ENCODE results near the gene GLI3. TPM values are rescaled to one million over a fixed set of nuclear protein-coding genes. Genes with fewer than 3 reads are reported as not detected.

GLI3 gene
- total RNA-seq, 1 experiment from 2014 or later, result not detected

GRCh38 chr7:42219447-42219846 is 17.6 kb downstream of the GLI3 start:
- Histone ChIP-seq H3K79me2 (ENCODE audit: low read depth) (no peaks in the 10 kb centered on the region), H3F3A (ENCODE audit: insufficient read depth, low read depth) (no peaks in the 10 kb centered on the region), H4K20me1 (ENCODE audit: insufficient read depth) (no peaks in the 10 kb centered on the region), H3K9me2 (ENCODE audit: insufficient read depth) (no peaks in the 10 kb centered on the region), H2AFZ (no peak overlapping the region), H3K27ac (no peak overlapping the region), H3K9me3 (ENCODE audit: insufficient read depth, low read depth) (no peaks in the 10 kb centered on the region), H3K36me3 (ENCODE audit: low read depth) (no peaks in the 10 kb centered on the region), H3K4me3 (no peak overlapping the region), H3K4me2 (no peak overlapping the region), H3K4me1 (replicated peaks; ENCODE audit: insufficient read depth) (no peaks in the 10 kb centered on the region), H3K27me3 (ENCODE audit: insufficient read depth, low read depth) (peaks cover 95% of the 10 kb centered on the region)
- no peak for DNase-seq
- POLR2A ChIA-PET (ENCODE audit: unreplicated experiment), result interaction anchor here (0.5 kb wide), 1 partner anchor 459 kb away, joined by 3 read pairs; no protein-coding TSS in a partner anchor
- CTCF ChIA-PET, result interaction anchor here (0.7 kb wide), 1 partner anchor 13 kb away, joined by 15 read pairs; no protein-coding TSS in a partner anchor
- TF ChIP-seq EZH2 (IDR thresholded peaks at IDR 0.05; ENCODE audit: low read depth) (no peak), CTCF (conservative IDR thresholded peaks at IDR 0.05) (no peak)
- intact Hi-C loops (cut with micrococcal nuclease; ENCODE audit: unreplicated experiment), result no loop called here
- BruUV-seq (replicated peaks), result no TSS peak

- Histone ChIP-seq H3K4me3 (no peak overlapping the region), H3K79me2 (ENCODE audit: low read depth) (no peaks in the 10 kb centered on the region), H3F3A (ENCODE audit: insufficient read depth, low read depth) (no peaks in the 10 kb centered on the region), H3K4me1 (replicated peaks; ENCODE audit: insufficient read depth) (no peaks in the 10 kb centered on the region), H3K9me2 (ENCODE audit: insufficient read depth) (no peaks in the 10 kb centered on the region), H3K27me3 (ENCODE audit: insufficient read depth, low read depth) (peaks cover 95% of the 10 kb centered on the region), H3K27ac (no peak overlapping the region), H2AFZ (no peak overlapping the region), H3K4me2 (no peak overlapping the region), H3K9me3 (ENCODE audit: insufficient read depth, low read depth) (no peaks in the 10 kb centered on the region), H3K36me3 (ENCODE audit: low read depth) (no peaks in the 10 kb centered on the region), H4K20me1 (ENCODE audit: insufficient read depth) (no peaks in the 10 kb centered on the region)
- TF ChIP-seq EZH2 (IDR thresholded peaks at IDR 0.05; ENCODE audit: low read depth) (no peak), CTCF (conservative IDR thresholded peaks at IDR 0.05) (no peak)
- no peak for DNase-seq
- intact Hi-C loops (cut with micrococcal nuclease; ENCODE audit: unreplicated experiment), result no loop called here
- no TSS peak for BruUV-seq (replicated peaks)
- CTCF ChIA-PET, result no interaction called here
- POLR2A ChIA-PET (ENCODE audit: unreplicated experiment), result no interaction called here
Observed at GRCh38 chr7:42218248-42218647, 18.8 kb downstream of the GLI3 start.

GRCh38 chr7:42217548-42217947 is 19.5 kb downstream of the GLI3 start:
- TF ChIP-seq EZH2 (IDR thresholded peaks at IDR 0.05; ENCODE audit: low read depth) (no peak), CTCF (conservative IDR thresholded peaks at IDR 0.05) (no peak)
- H3K27me3 ChIP-seq (ENCODE audit: insufficient read depth, low read depth), result peaks cover 95% of the 10 kb centered on the region
- no peaks in the 10 kb centered on the region for H3K9me2 ChIP-seq (ENCODE audit: insufficient read depth)
- no peaks in the 10 kb centered on the region for H3K4me1 ChIP-seq (replicated peaks; ENCODE audit: insufficient read depth)
- no peaks in the 10 kb centered on the region for H3F3A ChIP-seq (ENCODE audit: insufficient read depth, low read depth)
- H3K4me3 ChIP-seq, result no peak overlapping the region
- ChIA-PET POLR2A (ENCODE audit: unreplicated experiment) (no interaction called here), CTCF (no interaction called here)
- H3K9me3 ChIP-seq (ENCODE audit: insufficient read depth, low read depth), result no peaks in the 10 kb centered on the region
- no peak overlapping the region for H3K27ac ChIP-seq
- no peak for DNase-seq
- H3K36me3 ChIP-seq (ENCODE audit: low read depth), result no peaks in the 10 kb centered on the region
- no peak overlapping the region for H3K4me2 ChIP-seq
- BruUV-seq (replicated peaks), result no TSS peak
- no peaks in the 10 kb centered on the region for H3K79me2 ChIP-seq (ENCODE audit: low read depth)
- H4K20me1 ChIP-seq (ENCODE audit: insufficient read depth), result no peaks in the 10 kb centered on the region
- intact Hi-C loops (cut with micrococcal nuclease; ENCODE audit: unreplicated experiment), result no loop called here
- H2AFZ ChIP-seq, result no peak overlapping the region
